Smooth muscle cell (in vitro differentiated cells): ENCODE measurements around the gene ALOX5. TPM values are rescaled to one million over a fixed set of nuclear protein-coding genes. Genes with fewer than 3 reads are reported as not detected.
"Not testable (repeated sequence)": the region's sequence is repeated elsewhere in the genome, so short reads cannot be mapped to it uniquely, and the experiment has no call there.

Experiments
- DNase-seq: peaks from one replicate; lab custom pipeline; 2025; ENCODE audit not compliant: unreplicated experiment; lab: John Stamatoyannopoulos, UW
- H2AFZ ChIP-seq: fragments of 200-600 bp; sonication (generic); 2 replicates; pipeline ENCODE4 v1.6.0; 2016; ENCODE audit warnings: antibody characterized with exemption, low read depth, mild to moderate bottlenecking
- H3F3A ChIP-seq: fragments of 200-600 bp; sonication (generic); 2 replicates; pipeline ENCODE4 v1.6.0; 2017; ENCODE audit warnings: antibody characterized with exemption, low read depth
- H3K27ac ChIP-seq: fragments of 200-600 bp; sonication (generic); 2 replicates; pipeline ENCODE4 v1.5.1; 2016; ENCODE audit warnings: low read depth, mild to moderate bottlenecking
- H3K27me3 ChIP-seq: fragments of 200-600 bp; sonication (generic); 2 replicates; pipeline ENCODE4 v1.6.1; 2016; ENCODE audit warnings: low read depth, mild to moderate bottlenecking
- H3K36me3 ChIP-seq: fragments of 200-600 bp; sonication (generic); 2 replicates; pipeline ENCODE4 v1.5.1; 2016; ENCODE audit warnings: low read depth
- H3K4me1 ChIP-seq: fragments of 200-600 bp; sonication (generic); 2 replicates; pipeline ENCODE4 v1.5.1; 2016; ENCODE audit warnings: low read depth
- H3K4me2 ChIP-seq: fragments of 200-600 bp; sonication (generic); 2 replicates; pipeline ENCODE4 v1.6.0; 2016; ENCODE audit warnings: mild to moderate bottlenecking
- H3K4me3 ChIP-seq: fragments of 200-600 bp; sonication (generic); 2 replicates; pipeline ENCODE4 v1.5.1; 2016; ENCODE audit warnings: mild to moderate bottlenecking
- H3K79me2 ChIP-seq: fragments of 200-600 bp; sonication (generic); 2 replicates; pipeline ENCODE4 v1.6.0; 2016; ENCODE audit warnings: low read depth, mild to moderate bottlenecking
- H3K9ac ChIP-seq: fragments of 200-600 bp; sonication (generic); 2 replicates; pipeline ENCODE4 v1.6.0; 2016; ENCODE audit warnings: low read depth
- H3K9me3 ChIP-seq: fragments of 200-600 bp; sonication (generic); replicated peaks from 2 replicates; pipeline ENCODE4 v1.5.1; 2016; ENCODE audit warnings: low read depth
- H4K20me1 ChIP-seq: fragments of 200-600 bp; sonication (generic); 2 replicates; pipeline ENCODE4 v1.6.0; 2016; ENCODE audit warnings: low read depth
- WGBS: methylation state at CpG from one replicate; pipeline ENCODE4 v1.1.7; 2016; ENCODE audit warnings: low lambda C conversion rate; 5-methylcytosine and 5-hydroxymethylcytosine counted together
- polyA plus RNA-seq: library from polyadenylated mRNA; unstranded; fragments of >200 nt; fragmentation: Nextera tagmentation; extraction: Ambion mirVana; gene quantifications from 2 replicates; pipeline ENCODE4 v1.2.1, GENCODE V29; 2016
- total RNA-seq: library from RNA; depleted of rRNA; stranded (reverse); fragments of >200 nt; gene quantifications from 2 replicates; pipeline ENCODE4 v1.2.3, GENCODE V29; 2014
- TF ChIP-seq, protein P1 (sequence below): fragments of 200-600 bp; sonication (generic); IDR thresholded peaks from 2 replicates; pipeline ENCODE4 v1.5.1; 2017; ENCODE audit warnings: borderline replicate concordance, mild to moderate bottlenecking, antibody characterized with exemption; ENCODE audit not compliant: insufficient read depth, poor library complexity, severe bottlenecking

Gene ALOX5
- total and polyA plus RNA-seq, 2 experiments from 2014 or later: 0.18 TPM; not detected in 1

DNA sequence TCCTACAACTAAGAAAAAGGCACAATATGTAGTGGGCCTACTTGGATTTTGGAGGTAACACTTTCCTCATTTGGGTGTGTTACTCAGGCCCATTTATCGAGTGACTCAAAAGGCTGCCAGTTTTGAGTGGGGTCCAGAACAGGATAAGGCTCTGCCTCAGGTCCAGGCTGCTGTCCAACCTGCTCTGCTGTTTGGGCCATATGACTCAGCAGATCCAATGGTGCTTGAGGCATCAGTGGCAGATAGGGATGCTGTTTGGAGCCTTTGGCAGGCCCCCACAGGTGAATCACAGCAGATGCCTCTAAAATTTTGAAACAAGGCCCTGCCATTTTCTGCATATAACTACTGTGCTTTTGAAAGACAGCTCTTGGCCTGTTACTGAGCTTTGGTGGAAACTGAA is 34.1 kb upstream of the ALOX5 start:
- TF ChIP-seq, protein P1, sequence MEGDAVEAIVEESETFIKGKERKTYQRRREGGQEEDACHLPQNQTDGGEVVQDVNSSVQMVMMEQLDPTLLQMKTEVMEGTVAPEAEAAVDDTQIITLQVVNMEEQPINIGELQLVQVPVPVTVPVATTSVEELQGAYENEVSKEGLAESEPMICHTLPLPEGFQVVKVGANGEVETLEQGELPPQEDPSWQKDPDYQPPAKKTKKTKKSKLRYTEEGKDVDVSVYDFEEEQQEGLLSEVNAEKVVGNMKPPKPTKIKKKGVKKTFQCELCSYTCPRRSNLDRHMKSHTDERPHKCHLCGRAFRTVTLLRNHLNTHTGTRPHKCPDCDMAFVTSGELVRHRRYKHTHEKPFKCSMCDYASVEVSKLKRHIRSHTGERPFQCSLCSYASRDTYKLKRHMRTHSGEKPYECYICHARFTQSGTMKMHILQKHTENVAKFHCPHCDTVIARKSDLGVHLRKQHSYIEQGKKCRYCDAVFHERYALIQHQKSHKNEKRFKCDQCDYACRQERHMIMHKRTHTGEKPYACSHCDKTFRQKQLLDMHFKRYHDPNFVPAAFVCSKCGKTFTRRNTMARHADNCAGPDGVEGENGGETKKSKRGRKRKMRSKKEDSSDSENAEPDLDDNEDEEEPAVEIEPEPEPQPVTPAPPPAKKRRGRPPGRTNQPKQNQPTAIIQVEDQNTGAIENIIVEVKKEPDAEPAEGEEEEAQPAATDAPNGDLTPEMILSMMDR: no peak
- Histone ChIP-seq H3K27ac (no peak overlapping the region), H3K4me3 (no peak overlapping the region), H4K20me1 (no peaks in the 10 kb centered on the region), H2AFZ (no peak overlapping the region), H3K4me1 (no peaks in the 10 kb centered on the region), H3K9ac (no peak overlapping the region), H3K4me2 (no peak overlapping the region), H3K79me2 (no peaks in the 10 kb centered on the region), H3F3A (no peaks in the 10 kb centered on the region), H3K36me3 (no peaks in the 10 kb centered on the region), H3K9me3 (no peaks in the 10 kb centered on the region), H3K27me3 (no peaks in the 10 kb centered on the region)
- 95% methylated on average over 1 of the region's 1 CpG for WGBS
- no peak for DNase-seq

DNA sequence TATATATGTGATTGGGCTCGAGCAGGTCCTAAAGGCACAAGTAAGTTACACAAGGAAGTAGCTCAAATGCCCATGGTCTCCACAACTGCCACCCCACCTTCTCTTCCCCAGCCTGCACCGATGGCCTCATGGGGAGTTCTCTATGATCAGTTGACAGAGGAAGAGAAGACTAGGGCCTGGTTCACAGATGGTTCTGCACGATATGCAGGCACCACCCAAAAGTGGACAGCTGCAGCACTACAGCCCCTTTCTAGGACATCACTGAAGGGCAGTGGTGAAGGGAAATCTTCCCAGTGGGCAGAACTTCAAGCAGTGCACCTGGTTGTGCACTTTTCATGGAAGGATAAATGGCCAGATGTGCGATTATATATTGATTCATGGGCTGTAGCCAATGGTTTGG is 33.6 kb upstream of the ALOX5 start:
- not testable (repeated sequence) for H3K4me1 ChIP-seq, H2AFZ ChIP-seq, H3K27me3 ChIP-seq, H3K4me3 ChIP-seq, DNase-seq, H3K27ac ChIP-seq, H3F3A ChIP-seq, H3K4me2 ChIP-seq, H3K79me2 ChIP-seq, H3K9ac ChIP-seq, H3K9me3 ChIP-seq, H4K20me1 ChIP-seq, H3K36me3 ChIP-seq
- WGBS: 79% methylated on average over 4 of the region's 4 CpGs

DNA sequence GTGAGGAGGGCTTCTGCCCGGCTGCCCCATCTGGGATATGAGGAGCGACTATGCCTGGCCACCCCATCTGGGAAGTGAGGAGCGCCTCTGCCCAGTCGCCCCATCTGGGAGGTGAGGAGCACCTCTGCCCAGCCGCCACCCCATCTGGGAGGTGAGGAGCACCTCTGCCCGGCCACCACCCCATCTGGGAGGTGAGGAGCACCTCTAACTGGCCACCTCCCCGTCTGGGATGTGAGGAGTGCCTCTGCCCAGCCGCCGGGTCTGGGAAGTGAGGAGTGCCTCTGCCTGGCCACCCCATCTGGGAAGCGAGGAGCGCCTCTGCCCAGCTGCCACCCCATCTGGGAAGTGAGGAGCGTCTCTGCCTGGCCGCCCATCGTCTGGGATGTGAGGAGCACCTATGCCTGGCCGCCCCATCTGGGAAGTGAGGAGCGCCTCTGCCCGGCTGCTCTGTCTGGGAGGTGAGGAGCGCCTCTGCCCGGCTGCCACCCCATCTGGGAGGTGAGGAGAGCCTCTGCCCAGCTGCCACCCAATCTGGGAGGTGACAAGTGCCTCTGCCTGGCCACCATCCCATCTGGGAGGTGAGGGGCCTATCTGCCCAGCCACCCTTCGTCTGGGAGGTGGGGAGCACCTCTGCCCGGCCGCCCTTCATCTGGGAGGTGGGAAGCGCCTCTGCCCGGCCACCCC is 27.2 kb upstream of the ALOX5 start:
- not testable (repeated sequence) for H3K4me1 ChIP-seq, H3K4me2 ChIP-seq, H2AFZ ChIP-seq, H3K9me3 ChIP-seq, H4K20me1 ChIP-seq, H3K9ac ChIP-seq, H3K27me3 ChIP-seq, H3K4me3 ChIP-seq, H3K79me2 ChIP-seq, DNase-seq, H3F3A ChIP-seq, H3K36me3 ChIP-seq, H3K27ac ChIP-seq
- WGBS: 94% methylated on average over 24 of the region's 24 CpGs

DNA sequence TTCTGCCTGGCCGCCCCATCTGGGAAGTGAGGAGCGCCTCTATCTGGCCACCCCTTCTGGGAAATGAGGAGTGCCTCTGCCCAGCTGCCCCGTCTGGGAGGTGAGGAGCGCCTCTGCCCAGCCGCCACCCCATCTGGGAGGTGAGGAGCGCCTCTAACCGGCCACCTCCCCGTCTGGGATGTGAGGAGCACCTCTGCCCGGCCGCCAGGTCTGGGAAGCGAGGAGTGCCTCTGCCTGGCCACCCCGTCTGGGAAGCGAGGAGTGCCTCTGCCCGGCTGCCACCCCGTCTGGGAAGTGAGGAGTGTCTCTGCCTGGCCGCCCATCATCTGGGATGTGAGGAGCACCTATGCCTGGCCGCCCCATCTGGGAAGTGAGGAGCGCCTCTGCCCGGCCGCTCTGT is 26.6 kb upstream of the ALOX5 start:
- H3K27me3 ChIP-seq, H3K4me2 ChIP-seq, DNase-seq, H3K27ac ChIP-seq, H3K9me3 ChIP-seq, H4K20me1 ChIP-seq, H3F3A ChIP-seq, H3K36me3 ChIP-seq, H2AFZ ChIP-seq, H3K9ac ChIP-seq, H3K79me2 ChIP-seq, H3K4me1 ChIP-seq, H3K4me3 ChIP-seq: not testable (repeated sequence)
- WGBS: 96% methylated on average over 17 of the region's 20 CpGs

DNA sequence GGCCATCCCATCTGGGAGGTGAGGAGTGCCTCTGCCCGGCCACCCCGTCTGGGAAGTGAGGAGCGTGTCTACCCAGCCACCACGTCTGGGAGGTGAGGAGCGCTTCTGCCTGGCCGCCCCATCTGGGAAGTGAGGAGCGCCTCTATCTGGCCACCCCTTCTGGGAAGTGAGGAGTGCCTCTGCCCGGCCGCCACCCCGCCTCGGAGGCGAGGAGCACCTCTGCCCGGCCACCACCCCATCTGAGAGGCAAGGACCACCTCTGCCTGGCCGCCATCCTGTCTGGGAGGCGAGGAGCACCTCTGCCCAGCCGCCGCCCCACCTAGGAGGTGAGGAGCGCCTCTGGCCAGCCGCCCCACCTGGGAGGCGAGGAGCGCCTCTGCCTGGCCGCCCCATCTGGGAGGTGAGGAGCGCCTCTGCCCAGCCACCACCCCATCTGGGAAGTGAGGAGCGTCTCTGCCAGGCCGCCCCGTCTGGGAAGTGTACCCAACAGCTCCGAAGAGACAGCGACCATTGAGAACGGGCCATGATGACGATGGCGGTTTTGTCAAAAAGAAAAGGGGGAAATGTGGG is 25.7 kb upstream of the ALOX5 start:
- H2AFZ ChIP-seq, H3K27me3 ChIP-seq, H3K4me1 ChIP-seq, H3K4me2 ChIP-seq, H4K20me1 ChIP-seq, H3K79me2 ChIP-seq, DNase-seq, H3K9me3 ChIP-seq, H3K27ac ChIP-seq, H3K9ac ChIP-seq, H3K4me3 ChIP-seq, H3F3A ChIP-seq, H3K36me3 ChIP-seq: not testable (repeated sequence)
- WGBS: 96% methylated on average over 27 of the region's 31 CpGs
